ENCODE data around the gene TBC1D10B.
"Not testable (repeated sequence)": the region's sequence is repeated elsewhere in the genome, so short reads cannot be mapped to it uniquely, and the experiment has no call there.

TBC1D10B gene

DNA sequence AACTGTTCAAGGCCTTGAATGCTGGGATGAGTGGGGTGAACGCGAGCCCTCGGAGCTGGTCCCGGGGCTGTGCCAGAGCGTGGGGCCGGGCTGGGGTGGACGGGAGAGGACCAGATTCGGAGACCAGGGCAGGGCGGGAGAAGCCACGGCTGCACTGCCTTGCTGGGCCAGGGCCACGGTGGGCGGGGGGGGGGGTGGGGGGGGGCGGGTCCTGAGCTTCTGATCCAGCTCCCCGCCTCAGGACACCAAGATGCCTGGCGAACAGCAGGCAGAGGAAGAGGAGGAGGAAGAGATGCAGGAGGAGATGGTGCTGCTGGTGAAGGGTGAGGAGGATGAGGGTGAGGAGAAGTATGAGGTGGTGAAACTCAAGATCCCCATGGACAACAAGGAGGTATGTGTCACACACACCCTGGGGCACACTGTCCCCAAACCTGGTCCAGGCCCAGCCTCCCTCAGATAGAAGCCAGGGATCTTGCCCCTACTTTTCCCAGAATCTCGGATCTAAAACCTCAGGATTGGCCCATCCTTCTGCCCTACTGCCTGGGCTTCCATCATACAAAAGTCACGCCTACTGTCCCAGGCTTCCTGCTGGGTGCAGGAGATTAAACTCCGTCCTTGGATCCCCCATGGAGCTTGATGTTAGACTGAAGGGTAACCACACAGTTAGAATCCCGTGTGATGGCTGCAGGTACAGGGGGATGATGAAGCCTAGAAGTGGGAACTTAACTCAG is 37.7 kb upstream of the TBC1D10B start:
- Histone ChIP-seq H3K9me3 (ENCODE audit: control insufficient read depth in 1 of 2, low read length in 2 of 2) (no peaks in the 10 kb centered on the region), H3K36me3 (ENCODE audit: control insufficient read depth in 1 of 2, insufficient read depth in 2 of 2, low read length in 2 of 2) (peaks cover 9% of the 10 kb centered on the region in 2 donors), H3K4me3 (ENCODE audit: low read depth in 1 of 2, low read length in 2 of 2) (peak overlapping the region; percentile 72 to 75), H3K27ac (ENCODE audit: low read length) (no peak overlapping the region), H3K4me1 (ENCODE audit: control insufficient read depth in 1 of 2, insufficient read depth in 2 of 2, low read length in 2 of 2) (peaks cover 14 to 20% of the 10 kb centered on the region in 2 donors), H3K27me3 (ENCODE audit: low read depth, low read length) (no peaks in the 10 kb centered on the region)

DNA sequence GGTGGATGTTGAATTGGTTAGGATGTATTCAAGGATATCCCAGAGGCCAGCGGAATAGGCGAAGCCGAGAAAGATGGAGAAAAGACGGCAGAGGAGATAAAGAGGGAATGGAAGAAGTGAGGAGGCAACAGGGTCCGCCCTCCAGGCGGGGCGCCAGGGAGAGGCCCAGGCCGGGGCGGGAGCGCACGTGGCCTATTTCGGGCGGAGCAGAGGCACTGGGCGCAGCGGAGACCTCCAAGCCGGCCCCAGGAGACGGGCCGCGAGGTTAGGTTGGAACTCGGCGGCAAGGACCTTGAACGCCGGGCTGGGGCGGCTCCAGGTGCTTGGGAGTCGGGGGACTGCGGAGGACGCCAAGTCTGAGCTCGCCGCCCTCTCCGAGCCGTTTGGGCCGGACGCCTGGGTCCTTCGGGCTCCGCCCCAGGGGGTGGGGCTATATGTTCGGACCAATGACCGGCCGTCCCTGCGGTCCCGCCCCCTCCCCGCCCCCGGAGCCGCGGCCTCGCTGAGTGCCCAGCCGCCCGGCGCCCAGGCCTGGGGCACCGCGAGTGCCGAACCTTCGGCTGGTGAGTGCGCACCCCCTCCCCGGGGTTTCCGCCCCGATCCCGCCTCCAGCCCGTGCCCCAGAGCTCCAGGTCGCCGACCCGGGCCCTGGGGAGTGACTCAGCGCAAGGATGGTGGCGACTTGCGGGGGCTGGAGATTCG is 37.0 kb upstream of the TBC1D10B start, which contains the start of gene ZNF771:
ZNF771 (plus strand) TSS at position 505 of the 702 bp plus-strand sequence. CDS start 448 bp downstream, outside the sequence.
- H3K27me3 ChIP-seq (ENCODE audit: low read depth, low read length) = no peaks in the 10 kb centered on the region
- peak within 1 kb of the TSS; percentile 72 to 75 for H3K4me3 ChIP-seq (ENCODE audit: low read depth in 1 of 2, low read length in 2 of 2)
- peaks cover 9% of the 10 kb centered on the region in 2 donors for H3K36me3 ChIP-seq (ENCODE audit: control insufficient read depth in 1 of 2, insufficient read depth in 2 of 2, low read length in 2 of 2)
- H3K9me3 ChIP-seq (ENCODE audit: control insufficient read depth in 1 of 2, low read length in 2 of 2) = no peaks in the 10 kb centered on the region
- peaks cover 14 to 20% of the 10 kb centered on the region in 2 donors for H3K4me1 ChIP-seq (ENCODE audit: control insufficient read depth in 1 of 2, insufficient read depth in 2 of 2, low read length in 2 of 2)
- peak within 1 kb of the TSS; percentile 67 for H3K27ac ChIP-seq (ENCODE audit: low read length)

DNA sequence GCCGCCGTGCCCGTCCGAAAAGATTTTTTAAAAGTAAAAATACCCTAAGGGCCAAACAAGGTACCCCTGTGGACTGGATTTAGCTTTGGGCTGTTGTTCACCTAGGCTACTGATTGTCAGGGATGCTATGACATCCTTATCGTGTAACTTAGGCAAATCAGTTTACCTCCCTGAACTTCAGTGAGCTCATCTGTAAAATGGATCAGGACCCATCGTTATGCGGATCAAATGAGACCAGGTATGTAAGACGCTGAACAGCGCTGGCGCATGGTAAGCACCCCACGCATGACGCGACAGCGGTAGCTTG is 36.5 kb upstream of the TBC1D10B start:
- Histone ChIP-seq H3K27ac (ENCODE audit: low read length) (peak overlapping the region; percentile 67), H3K36me3 (ENCODE audit: control insufficient read depth in 1 of 2, insufficient read depth in 2 of 2, low read length in 2 of 2) (peaks cover 6% of the 10 kb centered on the region in 2 donors)

DNA sequence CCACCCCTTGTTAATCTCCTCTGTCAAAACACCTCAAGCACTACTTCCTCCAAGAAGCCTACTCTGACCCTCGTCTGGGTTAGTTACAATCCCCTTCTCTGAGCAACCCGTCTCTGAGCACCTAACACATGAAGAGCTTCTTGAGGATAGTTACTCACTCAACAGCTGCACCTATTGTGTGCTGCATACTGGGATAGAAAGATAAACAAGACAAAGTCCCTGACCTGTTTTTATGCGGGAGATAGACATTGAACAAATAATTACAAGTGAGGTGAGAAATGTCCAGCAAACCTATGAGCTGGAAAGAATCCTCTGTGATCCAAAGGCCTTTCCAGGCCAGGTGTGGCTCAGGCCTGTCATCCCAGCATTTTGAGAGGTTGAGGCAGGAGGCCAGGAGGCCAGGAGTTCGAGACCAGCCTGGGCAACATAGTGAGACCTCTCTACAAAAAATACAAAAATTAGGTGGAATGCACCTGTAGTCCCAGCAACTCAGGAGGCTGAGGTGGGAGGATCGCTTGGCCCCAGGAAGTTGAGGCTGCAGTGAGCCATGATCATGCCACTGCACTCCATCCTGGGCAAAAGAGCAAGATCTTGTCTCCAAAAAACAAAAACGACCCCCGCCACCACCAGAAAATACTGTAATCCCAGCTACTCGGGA is 31.6 kb upstream of the TBC1D10B start:
- H3K27me3 ChIP-seq (ENCODE audit: low read depth, low read length) = no peaks in the 10 kb centered on the region
- H3K4me3 ChIP-seq (ENCODE audit: low read depth in 1 of 2, low read length in 2 of 2) = no peak overlapping the region
- peaks cover 0 to 15% of the 10 kb centered on the region in 2 donors for H3K36me3 ChIP-seq (ENCODE audit: control insufficient read depth in 1 of 2, insufficient read depth in 2 of 2, low read length in 2 of 2)
- H3K27ac ChIP-seq (ENCODE audit: low read length) = no peak overlapping the region
- peaks cover 6 to 18% of the 10 kb centered on the region in 2 donors for H3K4me1 ChIP-seq (ENCODE audit: control insufficient read depth in 1 of 2, insufficient read depth in 2 of 2, low read length in 2 of 2)
- H3K9me3 ChIP-seq (ENCODE audit: control insufficient read depth in 1 of 2, low read length in 2 of 2) = no peaks in the 10 kb centered on the region

More for the DNA sequence above, 36.5 kb upstream of the TBC1D10B start:
- no peaks in the 10 kb centered on the region for H3K27me3 ChIP-seq (ENCODE audit: low read depth, low read length)
- no peaks in the 10 kb centered on the region for H3K9me3 ChIP-seq (ENCODE audit: control insufficient read depth in 1 of 2, low read length in 2 of 2)
- H3K4me3 ChIP-seq (ENCODE audit: low read depth in 1 of 2, low read length in 2 of 2) = peak overlapping the region; percentile 72 to 75
- H3K4me1 ChIP-seq (ENCODE audit: control insufficient read depth in 1 of 2, insufficient read depth in 2 of 2, low read length in 2 of 2) = peaks cover 14 to 20% of the 10 kb centered on the region in 2 donors

DNA sequence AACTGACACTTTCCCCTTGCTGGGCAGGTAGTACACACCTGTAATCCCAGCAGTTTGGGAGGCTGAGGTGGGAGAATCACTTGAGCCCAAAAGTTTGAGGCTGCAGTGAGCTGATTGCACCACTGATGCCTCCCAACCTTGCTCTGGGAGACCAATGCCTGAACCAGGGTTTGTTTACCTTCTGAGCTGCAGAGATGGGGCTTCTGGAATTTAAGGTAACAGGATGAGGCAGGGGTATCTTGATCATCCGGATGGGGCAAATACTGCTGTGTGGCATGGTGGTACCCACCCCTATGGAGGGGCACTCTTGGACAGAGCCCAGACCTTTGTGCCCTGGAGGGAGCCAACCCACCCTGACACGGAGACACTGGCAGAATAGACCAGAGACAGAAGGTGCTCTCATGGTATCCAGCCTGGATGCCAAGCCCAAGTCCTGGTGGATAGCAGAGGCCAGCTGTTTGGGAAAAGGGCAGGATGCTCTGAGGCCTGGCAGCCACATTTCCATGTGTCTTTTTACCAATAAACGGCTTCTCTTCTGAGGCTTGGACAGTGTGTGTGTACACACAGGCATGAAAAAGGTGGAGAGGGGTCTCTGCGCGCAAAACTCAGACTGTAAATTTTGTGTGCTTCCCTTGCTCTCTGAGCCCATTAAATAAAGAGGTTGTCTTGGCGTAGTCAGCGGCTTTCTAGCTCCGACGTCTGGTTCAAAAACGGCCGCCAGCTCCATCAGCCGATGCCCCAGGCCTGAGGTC is 29.3 kb upstream of the TBC1D10B start:
- no peaks in the 10 kb centered on the region for H3K27me3 ChIP-seq (ENCODE audit: low read depth, low read length)
- H3K4me1 ChIP-seq (ENCODE audit: control insufficient read depth in 1 of 2, insufficient read depth in 2 of 2, low read length in 2 of 2) = peaks cover 6 to 30% of the 10 kb centered on the region in 2 donors
- H3K4me3 ChIP-seq (ENCODE audit: low read depth in 1 of 2, low read length in 2 of 2) = peak overlapping the region; percentile 67 to 81
- H3K27ac ChIP-seq (ENCODE audit: low read length) = peak overlapping the region; percentile 81
- no peaks in the 10 kb centered on the region for H3K9me3 ChIP-seq (ENCODE audit: control insufficient read depth in 1 of 2, low read length in 2 of 2)
- H3K36me3 ChIP-seq (ENCODE audit: control insufficient read depth in 1 of 2, insufficient read depth in 2 of 2, low read length in 2 of 2) = peaks cover 0 to 15% of the 10 kb centered on the region in 2 donors

DNA sequence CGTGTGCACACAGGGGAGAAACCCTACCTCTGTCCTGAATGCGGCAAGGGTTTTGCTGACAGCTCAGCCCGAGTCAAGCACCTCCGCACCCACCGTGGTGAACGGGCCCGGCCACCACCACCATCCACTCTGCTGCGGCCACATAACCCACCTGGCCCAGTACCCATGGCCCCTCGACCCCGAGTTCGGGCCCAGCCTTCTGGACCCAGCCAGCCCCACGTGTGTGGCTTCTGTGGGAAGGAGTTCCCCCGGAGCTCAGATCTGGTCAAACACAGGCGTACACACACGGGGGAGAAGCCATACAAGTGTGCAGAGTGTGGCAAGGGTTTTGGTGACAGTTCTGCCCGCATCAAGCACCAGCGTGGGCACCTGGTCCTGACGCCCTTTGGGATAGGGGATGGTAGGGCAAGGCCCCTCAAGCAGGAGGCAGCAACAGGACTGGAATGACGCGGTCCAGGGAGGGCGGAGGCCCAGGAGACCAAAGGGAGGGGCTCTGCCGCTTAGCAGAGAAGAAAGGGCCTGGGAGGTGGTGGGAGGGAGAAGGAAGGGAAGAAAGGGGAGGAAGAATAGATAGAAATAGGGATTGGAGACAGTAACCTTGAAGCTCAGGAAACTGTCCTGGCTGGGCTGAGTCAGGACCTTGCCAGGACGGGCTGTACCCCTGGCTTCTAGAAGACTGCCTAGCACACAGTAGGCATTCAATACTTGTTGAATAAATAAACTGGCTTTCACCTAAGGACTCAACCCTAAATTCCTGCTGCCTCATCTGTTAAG is 28.6 kb upstream of the TBC1D10B start:
- Histone ChIP-seq H3K4me1 (ENCODE audit: control insufficient read depth in 1 of 2, insufficient read depth in 2 of 2, low read length in 2 of 2) (peaks cover 6 to 36% of the 10 kb centered on the region in 2 donors), H3K4me3 (ENCODE audit: low read depth in 1 of 2, low read length in 2 of 2) (no peak overlapping the region), H3K27me3 (ENCODE audit: low read depth, low read length) (no peaks in the 10 kb centered on the region), H3K27ac (ENCODE audit: low read length) (peak overlapping the region; percentile 81), H3K36me3 (ENCODE audit: control insufficient read depth in 1 of 2, insufficient read depth in 2 of 2, low read length in 2 of 2) (peaks cover 0 to 15% of the 10 kb centered on the region in 2 donors), H3K9me3 (ENCODE audit: control insufficient read depth in 1 of 2, low read length in 2 of 2) (no peaks in the 10 kb centered on the region)

DNA sequence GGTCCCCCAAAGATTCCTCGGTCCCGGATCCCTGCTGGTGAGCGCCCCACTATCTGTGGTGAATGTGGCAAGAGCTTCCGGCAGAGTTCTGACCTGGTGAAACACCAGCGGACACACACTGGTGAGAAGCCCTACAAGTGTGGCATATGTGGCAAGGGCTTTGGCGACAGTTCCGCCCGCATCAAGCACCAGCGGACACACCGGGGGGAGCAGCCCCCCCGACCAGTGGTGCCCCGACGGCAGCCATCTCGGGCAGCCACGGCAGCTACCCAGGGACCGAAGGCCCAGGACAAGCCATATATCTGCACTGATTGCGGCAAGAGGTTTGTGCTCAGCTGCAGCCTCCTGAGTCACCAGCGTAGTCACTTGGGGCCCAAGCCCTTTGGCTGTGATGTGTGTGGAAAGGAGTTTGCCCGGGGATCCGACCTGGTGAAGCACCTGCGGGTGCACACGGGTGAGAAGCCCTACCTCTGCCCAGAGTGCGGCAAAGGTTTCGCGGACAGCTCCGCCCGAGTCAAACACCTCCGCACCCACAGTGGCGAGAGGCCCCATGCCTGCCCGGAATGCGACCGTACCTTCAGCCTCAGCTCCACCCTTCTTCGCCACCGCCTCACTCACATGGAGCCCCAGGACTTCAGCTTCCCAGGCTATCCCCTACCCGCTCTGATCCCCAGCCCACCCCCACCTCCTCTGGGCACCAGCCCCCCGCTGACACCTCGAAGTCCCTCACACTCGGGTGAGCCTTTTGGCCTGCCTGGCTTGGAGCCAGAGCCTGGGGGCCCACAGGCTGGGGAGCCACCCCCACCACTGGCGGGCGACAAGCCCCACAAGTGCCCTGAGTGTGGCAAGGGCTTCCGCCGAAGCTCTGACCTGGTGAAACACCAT is 27.7 kb upstream of the TBC1D10B start:
- Histone ChIP-seq H3K9me3 (ENCODE audit: control insufficient read depth in 1 of 2, low read length in 2 of 2) (no peaks in the 10 kb centered on the region), H3K36me3 (ENCODE audit: control insufficient read depth in 1 of 2, insufficient read depth in 2 of 2, low read length in 2 of 2) (peaks cover 0 to 15% of the 10 kb centered on the region in 2 donors), H3K4me1 (ENCODE audit: control insufficient read depth in 1 of 2, insufficient read depth in 2 of 2, low read length in 2 of 2) (peaks cover 6 to 36% of the 10 kb centered on the region in 2 donors)

DNA sequence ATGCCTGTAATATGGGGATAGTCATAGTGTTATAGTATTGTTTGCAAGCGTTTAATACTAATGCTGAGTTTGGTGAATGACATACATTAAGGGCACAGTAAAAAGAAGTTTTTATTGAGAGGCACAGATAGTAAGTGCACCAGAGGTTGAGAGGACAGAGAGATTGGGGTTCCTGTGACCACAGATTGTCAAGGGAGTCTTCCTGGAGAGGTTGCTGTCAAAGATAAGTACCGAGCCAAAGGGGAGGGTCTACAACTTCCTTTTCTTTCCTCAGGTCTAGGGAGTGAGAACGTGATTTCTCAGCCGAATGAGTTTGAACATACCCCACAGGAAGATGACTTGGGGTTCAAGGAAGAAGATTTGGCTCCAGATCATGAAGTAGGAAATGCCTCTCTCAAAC is 26.8 kb upstream of the TBC1D10B start:
- H3K4me1 ChIP-seq (ENCODE audit: control insufficient read depth in 1 of 2, insufficient read depth in 2 of 2, low read length in 2 of 2) = peaks cover 6 to 36% of the 10 kb centered on the region in 2 donors
- H3K4me3 ChIP-seq (ENCODE audit: low read depth in 1 of 2, low read length in 2 of 2) = no peak overlapping the region
- peaks cover 0 to 15% of the 10 kb centered on the region in 2 donors for H3K36me3 ChIP-seq (ENCODE audit: control insufficient read depth in 1 of 2, insufficient read depth in 2 of 2, low read length in 2 of 2)
- no peaks in the 10 kb centered on the region for H3K9me3 ChIP-seq (ENCODE audit: control insufficient read depth in 1 of 2, low read length in 2 of 2)
- no peaks in the 10 kb centered on the region for H3K27me3 ChIP-seq (ENCODE audit: low read depth, low read length)
- H3K27ac ChIP-seq (ENCODE audit: low read length) = no peak overlapping the region

More for the DNA sequence above, 27.7 kb upstream of the TBC1D10B start:
- Histone ChIP-seq H3K27ac (ENCODE audit: low read length) (no peak overlapping the region), H3K4me3 (ENCODE audit: low read depth in 1 of 2, low read length in 2 of 2) (no peak overlapping the region), H3K27me3 (ENCODE audit: low read depth, low read length) (no peaks in the 10 kb centered on the region)

DNA sequence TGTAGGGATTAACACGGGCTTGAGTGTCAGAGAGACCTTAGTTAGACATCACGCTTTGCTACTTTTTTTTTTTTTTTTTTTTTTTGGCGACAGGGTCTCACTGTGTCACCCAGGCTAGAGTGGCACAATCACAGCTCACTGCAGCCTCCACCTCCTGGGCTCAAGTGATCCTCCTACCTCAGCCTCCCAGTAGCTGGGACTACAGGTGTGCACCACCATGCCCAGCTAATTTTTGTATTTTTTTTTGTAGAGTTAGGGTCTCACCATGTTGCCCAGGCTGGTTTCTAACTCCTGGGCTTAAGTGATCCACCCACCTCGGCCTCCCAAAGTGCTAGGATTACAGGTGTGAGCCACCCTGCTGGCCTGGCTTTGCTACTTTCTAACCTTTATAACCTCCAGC is 26.3 kb upstream of the TBC1D10B start:
- Histone ChIP-seq H3K36me3 (ENCODE audit: control insufficient read depth in 1 of 2, insufficient read depth in 2 of 2, low read length in 2 of 2) (peaks cover 0 to 15% of the 10 kb centered on the region in 2 donors), H3K4me3 (ENCODE audit: low read depth in 1 of 2, low read length in 2 of 2) (peak overlapping the region; percentile 70 to 86), H3K27ac (ENCODE audit: low read length) (peak overlapping the region; percentile 37), H3K4me1 (ENCODE audit: control insufficient read depth in 1 of 2, insufficient read depth in 2 of 2, low read length in 2 of 2) (peaks cover 6 to 36% of the 10 kb centered on the region in 2 donors)
- not testable (repeated sequence) for H3K27me3 ChIP-seq (ENCODE audit: low read depth, low read length); H3K9me3 ChIP-seq (ENCODE audit: control insufficient read depth in 1 of 2, low read length in 2 of 2)
